CD4-positive, alpha-beta T cell treated with Interleukin-4 for 4 hours (primary cell): Measurements from ENCODE around the gene CNGB1.

ENCODE experiments used
- DNase-seq: peaks from one replicate; pipeline ENCODE4 v3.0.0-alpha.2; 2020

Gene CNGB1

DNA sequence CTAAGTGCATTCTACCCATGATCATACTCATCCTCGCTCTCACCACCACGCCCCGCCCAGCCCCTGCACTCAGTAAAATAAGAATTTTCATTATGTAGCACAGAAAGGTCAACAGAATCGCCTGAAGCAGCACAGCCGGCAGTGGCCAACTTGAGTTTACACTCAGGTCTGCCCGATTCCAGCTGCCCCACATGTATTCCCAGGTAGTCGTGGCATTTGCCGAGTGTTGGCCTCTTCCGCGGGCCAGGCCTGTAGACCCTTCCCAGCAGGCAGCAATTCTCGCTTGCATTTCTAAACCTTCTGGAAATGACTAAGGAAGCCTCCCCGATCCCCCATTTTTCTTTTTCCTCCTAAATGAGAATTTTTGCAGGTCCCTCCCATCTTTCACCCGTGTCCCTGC, 609 bp downstream of the CNGB1 start:
- DNase-seq = no peak

DNA sequence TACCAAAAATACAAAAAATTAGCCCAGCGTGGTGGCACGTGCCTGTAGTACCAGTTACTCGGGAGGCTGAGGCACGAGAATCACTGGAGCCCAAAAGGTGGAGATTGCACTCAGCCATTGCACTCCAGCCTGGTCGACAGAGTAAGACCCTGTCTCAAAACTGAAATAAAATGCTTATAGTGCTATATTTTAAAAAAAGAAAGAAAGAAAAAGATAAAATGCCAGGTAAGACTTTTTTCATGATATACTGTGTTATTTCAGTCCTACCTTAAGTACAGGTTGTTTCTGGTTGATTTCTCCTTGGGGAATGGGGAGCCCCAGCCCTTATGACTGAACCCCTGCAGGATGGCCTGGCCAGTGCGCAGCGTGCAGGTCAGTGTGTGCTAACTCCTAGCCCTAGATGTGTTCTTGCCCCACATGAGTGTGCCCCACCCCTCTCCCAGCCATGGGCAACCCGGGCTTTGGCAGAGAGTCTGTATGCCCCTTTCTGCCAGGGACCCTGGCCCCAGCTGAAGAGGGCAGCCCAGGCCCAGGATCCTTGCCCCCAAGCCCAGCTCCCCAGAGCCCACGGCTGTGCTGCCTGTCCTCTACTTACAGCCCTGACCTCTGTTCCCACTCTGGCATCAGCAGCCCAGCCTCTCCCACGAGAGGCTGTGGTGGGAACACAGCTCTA, 1.3 kb downstream of the CNGB1 start:
- no peak for DNase-seq

DNA sequence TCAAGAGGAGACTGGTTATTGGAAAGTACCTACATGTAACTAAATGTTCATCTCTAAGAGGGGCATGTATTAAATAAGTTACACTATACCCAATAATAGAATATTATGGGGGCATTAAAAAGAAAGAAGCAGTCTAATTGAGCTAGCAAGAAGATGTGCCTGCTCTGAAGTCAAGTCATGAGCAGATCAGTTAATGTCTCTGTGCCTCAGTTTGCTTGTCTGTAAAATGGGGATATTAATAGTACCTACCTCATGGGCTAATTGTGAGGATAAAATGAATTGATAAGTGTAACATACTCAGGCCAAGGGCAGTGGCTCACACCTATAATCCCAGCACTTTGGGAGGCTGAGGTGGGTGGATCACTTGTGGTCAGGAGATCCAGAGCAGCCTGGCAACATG, 3.0 kb downstream of the CNGB1 start:
- DNase-seq = no peak

GRCh38 chr16:57966986-57967385, 3.9 kb downstream of the CNGB1 start:
- no peak for DNase-seq

- DNase-seq = no peak
Measured at GRCh38 chr16:57966204-57966771, 4.6 kb downstream of the CNGB1 start.

- no peak for DNase-seq
Measured at GRCh38 chr16:57964157-57964700, 6.7 kb downstream of the CNGB1 start.

- no peak for DNase-seq
Measured at GRCh38 chr16:57962756-57963155, 8.2 kb downstream of the CNGB1 start.

DNA sequence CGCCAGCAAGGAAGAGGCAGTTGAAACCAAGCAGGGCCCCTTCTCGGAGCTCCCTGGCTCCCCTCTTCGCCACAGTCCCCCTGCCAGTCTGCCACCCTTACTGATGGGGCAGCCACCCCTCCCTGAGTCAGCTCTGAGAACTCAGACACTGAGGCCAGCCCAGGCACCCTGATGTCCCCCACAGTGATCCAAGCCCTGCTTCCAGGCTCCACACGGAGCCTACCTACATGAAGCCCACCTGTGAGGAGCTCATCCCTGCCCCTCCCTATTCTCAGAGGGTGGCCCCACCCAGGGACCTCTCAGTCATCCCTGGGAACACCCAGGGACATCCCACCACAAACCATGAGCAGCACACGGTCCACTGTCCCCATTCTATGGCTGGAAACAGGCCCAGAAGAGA, 8.9 kb downstream of the CNGB1 start:
- DNase-seq = no peak

DNA sequence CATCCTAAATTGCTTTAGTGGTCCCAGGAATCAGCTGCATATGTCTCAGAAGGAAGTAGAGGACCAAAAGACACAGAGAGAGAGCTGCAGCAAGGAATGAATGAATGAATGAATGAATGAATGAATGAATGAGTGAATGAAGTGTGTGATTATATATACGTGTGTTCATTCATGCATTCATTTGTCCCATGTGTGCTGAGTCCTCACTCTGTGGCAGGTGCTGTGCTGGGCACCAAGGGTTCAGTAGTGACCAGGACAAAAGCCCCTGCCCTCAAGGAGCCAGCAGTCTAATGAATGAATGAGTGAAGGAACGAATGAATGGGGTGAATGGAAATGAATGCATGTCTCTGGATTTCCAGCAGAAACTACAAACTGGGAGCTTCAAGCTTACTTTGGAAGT, 9.4 kb downstream of the CNGB1 start:
- DNase-seq = no peak

- DNase-seq = no peak
Measured at GRCh38 chr16:57960826-57961472, 10.0 kb downstream of the CNGB1 start.

- DNase-seq = no peak
Measured at GRCh38 chr16:57960310-57960709, 10.6 kb downstream of the CNGB1 start.

GRCh38 chr16:57959804-57960203, 11.1 kb downstream of the CNGB1 start:
- no peak for DNase-seq

DNA sequence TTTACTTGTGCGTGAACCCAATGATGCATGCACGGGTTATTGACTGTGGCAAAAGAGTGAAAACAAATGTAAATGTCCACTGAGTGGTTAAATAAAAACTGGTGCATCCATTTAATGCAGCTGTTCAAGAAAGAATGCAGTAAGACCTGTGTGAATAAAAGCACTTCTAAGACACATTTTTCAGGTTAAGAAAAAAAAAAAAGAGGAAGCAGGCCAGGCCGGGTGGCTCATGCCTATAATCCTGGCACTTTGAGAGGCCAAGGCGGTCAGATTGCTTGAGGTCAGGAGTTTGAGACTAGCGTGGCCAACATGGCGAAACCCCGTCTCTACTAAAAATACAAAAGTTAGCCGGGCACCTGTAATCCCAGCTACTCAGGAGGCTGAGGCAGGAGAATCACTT, 11.8 kb downstream of the CNGB1 start:
- no peak for DNase-seq

- no peak for DNase-seq
Measured at GRCh38 chr16:57958544-57958943, 12.4 kb downstream of the CNGB1 start.

DNA sequence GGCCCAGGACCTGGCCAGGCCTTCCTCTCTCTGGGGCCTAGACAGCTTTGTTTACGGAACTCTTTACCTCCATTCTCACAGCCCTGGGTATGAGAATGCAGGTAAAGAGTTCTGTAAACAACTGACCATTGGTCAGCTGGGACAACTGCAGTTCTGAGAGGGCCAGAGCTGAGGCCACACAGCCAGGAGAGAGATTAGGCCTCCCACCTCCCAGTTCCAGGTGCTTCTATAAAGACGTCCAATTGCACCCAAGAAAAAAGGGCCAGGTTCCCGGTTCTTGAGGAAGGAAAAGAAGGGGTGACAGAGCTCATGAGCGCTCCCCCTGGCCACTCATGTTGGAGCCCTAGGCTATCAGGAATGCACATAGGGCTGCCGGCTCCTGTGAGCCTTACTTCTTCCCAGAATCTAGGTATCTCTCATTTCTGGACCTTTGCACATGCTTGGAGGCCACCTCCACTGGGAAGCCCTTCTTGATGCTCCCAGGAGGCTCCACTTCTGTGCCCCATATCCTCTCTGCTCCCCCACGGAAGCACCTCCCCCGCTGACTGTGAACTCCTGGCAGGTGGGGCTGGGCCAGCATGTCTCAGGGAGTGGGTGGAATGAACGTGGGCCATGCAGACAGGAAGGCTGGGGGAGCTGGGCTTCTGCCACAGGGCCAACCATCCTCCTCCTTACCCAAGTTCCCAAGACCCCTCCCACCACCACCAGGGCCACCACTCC, 13.1 kb downstream of the CNGB1 start:
- no peak for DNase-seq

DNA sequence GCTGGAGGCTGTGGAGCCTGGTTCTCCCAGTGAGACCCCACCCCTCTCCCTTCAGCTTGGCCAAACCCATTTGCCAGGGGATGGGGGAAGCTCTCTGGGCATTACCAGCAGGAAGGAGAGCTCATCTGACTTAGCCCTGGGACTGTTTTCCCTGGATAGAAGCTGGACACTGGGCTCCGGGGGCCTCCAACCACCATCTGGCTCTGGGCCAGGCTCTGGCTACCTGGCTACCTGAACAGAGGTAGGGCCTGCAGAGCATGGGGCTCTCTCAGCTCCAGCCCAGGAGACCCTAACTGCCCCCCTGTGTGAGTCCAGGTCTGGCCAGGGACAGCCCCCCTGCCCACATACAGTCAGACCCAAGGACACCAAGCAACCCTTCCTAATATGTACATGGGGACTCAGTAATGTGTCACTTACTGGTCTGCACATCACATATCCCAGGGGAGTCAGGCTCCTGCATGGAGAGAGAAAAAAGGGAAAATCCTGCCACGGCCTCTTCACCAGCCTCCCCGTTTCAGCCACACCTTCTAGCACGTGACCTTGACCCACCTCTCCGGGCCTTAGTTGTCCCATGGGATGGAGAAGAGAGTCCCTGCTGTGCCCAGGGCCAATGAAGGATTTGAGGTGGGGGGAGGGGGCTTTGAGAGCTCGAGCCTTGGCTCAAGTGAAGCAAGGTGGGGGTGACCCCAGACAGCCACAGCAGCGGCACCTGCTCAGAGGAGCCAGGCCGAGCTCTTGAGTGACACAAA, 13.8 kb downstream of the CNGB1 start:
- DNase-seq = no peak

DNA sequence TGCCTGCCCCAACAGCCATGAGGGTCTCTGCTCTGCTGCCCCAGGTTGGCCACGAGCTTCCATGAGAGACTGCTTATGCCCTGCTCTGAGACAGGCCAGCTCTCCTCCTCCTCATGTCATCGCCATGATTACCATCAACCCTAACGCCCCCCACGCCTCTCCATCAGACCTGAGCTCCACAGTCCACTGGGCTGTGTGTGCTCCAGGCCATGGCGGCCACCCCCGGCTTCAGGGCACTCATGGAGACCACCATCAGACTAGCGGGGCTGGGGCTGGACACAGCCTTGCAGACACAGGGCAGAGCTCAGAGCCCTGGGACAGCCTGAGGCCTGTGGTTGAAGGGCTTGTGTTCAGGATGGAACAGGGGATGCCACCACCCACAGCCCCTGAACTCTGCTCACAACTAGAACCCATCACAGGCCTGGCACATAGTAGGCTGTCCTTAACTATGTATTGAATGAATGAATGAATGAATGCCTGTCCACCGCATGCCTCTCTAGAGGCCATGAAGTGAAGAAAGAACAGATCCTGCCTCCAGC, 14.6 kb downstream of the CNGB1 start:
- DNase-seq = no peak

DNA sequence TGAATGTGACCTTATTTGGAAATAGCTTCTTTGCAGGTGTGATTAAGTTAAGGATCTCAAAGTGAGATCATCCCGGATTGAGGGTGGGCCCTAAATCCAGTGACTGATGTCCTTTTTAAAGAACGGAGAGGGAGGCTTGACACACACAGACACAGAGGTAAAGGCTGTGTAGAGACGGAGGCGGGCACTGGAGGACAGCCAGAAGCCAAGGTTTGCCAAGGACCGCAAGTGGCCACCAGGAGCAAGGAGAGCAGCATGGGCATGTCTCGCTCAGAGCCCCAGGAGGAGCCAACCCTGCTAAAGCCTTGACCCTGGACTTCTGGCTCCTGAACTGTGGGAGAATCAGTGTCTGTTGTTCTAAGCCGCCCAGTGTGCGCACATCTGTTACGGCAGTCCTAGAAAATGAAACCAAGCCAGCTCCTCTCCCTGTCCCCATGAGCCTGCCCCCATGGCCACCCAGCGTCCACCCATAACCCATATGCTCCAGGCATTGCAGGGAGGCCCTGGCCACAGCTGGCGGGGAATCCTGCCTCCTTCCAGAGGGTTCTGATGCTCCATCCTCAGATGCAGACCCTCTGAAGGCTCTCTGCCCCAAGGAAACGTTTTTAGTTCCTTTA, 15.2 kb downstream of the CNGB1 start:
- no peak for DNase-seq

DNA sequence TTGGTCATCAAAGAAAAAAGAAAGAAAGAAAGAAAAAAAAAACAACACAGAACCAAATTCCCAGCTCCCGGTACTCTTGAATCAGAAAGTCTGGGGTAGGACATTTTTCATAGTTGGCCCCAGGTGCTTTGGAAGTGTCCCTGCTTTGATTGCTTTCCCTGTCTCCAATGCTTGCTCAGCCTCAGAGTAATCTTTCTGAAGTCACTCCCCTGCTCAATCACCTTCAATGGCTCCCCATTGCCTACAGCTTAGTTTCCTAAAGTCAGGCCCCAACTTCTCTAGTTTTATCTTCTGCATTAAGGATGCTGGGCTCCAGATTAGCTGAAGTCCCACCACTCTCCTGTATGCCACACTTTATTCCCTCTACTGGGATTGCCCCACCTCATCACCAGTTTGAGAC, 17.1 kb downstream of the CNGB1 start:
- no peak for DNase-seq

DNA sequence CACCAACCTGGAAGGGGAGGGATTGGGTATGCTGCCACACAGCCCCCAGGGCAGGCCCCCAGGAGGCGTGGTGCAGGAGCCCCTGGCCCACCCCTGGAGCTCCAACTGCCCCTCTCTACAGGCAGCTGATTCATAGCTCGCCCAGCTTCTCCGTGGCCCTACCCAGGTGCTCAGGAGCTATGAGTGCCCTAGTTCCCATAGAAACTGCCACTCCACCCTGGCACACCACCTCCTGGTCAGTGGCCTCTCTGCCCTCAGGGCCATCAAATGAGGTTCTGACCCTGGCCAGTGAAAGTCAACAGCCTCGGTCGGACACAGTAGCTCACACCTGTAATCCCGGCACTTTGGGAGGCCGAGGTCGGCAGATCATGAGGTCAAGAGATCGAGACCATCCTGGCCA, 18.0 kb downstream of the CNGB1 start:
- no peak for DNase-seq

DNA sequence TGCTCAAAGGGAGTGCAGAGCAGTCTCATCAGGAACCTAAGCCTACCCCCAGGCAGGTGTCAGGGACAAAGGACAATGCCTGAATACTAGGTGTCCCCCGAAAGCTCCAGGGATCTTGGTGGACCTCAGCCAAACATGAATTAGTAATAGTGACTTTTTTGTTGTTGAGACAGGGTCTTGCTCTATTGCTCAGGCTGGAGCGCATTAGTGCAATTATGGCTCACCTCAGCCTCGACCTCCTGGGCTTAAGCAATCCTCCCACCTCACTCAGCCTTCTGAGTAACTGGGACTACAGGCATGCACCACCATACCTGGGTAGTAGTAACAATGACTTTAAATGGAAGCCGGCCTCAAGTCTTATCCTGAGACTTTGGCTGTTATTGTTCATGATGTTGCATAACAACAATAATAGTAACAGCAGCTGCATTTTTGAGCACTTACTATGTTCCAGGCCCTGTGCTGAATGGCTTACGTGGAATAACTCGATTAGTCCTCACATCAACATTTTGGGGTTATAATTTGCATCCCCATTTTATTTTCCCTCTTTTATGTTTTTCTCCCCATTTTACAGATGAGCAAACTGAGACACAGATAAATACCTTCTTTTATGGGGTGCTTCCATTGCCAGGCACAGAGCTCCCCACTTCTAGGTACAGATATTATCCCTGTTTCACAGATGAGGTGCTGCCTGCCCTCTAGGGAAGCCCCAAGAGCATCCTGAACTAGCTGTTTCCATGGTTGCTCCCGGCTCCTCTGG, 19.5 kb downstream of the CNGB1 start:
- no peak for DNase-seq
